WTC11 (cell line): Measurements from ENCODE around the gene MYO5B. TPM values are rescaled to one million over a fixed set of nuclear protein-coding genes. Genes with fewer than 3 reads are reported as not detected.

Experiments used
- ATAC-seq: fragments of 200-7000 bp; cut with Tn5 transposase; 2 replicates; pipeline ENCODE4 v1.10.0; 2021; ENCODE audit warnings: mild to moderate bottlenecking, moderate library complexity
- CTCF ChIA-PET: fragments of 300-600 bp; sonication (Branson Sonifier 250); formaldehyde crosslinking; loops from one replicate; lab custom pipeline; 2021; ENCODE audit warnings: antibody characterized with exemption; lab: Charles Lee
- POLR2A ChIA-PET: fragments of 350-600 bp; sonication (Branson Sonifier 250); formaldehyde crosslinking; loops from one replicate; lab custom pipeline; 2021; ENCODE audit warnings: antibody characterized with exemption; lab: Charles Lee
- DNase-seq: peaks from one replicate; pipeline ENCODE4 v3.0.0; 2021; ENCODE audit warnings: low spot score
- H3K27ac Mint-ChIP-seq: 2 replicates; pipeline ENCODE4 v1.8.0; 2021; ENCODE audit warnings: mixed read lengths
- H3K27me3 Mint-ChIP-seq: 2 replicates; pipeline ENCODE4 v1.8.0; 2021; ENCODE audit warnings: low read depth, mild to moderate bottlenecking, moderate library complexity, mixed read lengths
- H3K36me3 Mint-ChIP-seq: 2 replicates; pipeline ENCODE4 v1.8.0; 2021; ENCODE audit warnings: mixed read lengths
- H3K4me1 Mint-ChIP-seq: 2 replicates; pipeline ENCODE4 v1.8.0; 2022; ENCODE audit warnings: mixed read lengths
- H3K4me3 Mint-ChIP-seq: 2 replicates; pipeline ENCODE4 v1.8.0; 2021; ENCODE audit warnings: mild to moderate bottlenecking, moderate library complexity, mixed read lengths
- H3K9me3 Mint-ChIP-seq: 2 replicates; pipeline ENCODE4 v1.8.0; 2021; ENCODE audit warnings: mixed read lengths
- ARID4B ChIP-seq: sonication (generic); formaldehyde crosslinking; IDR thresholded peaks from 2 replicates; pipeline ENCODE4 v1.8.0; 2023; ENCODE audit warnings: missing genetic modification reagents, mild to moderate bottlenecking, borderline replicate concordance
- ELF4 ChIP-seq: sonication (generic); formaldehyde crosslinking; IDR thresholded peaks from 2 replicates; pipeline ENCODE4 v1.8.1; 2022; ENCODE audit warnings: low read depth, mild to moderate bottlenecking, moderate library complexity, missing genetic modification reagents
- IRF1 ChIP-seq: sonication (generic); formaldehyde crosslinking; IDR thresholded peaks from 2 replicates; pipeline ENCODE4 v1.8.0; 2023; ENCODE audit warnings: missing genetic modification reagents
- IRF2 ChIP-seq: sonication (generic); formaldehyde crosslinking; IDR thresholded peaks from 2 replicates; pipeline ENCODE4 v1.8.0; 2022; ENCODE audit warnings: low read depth, missing genetic modification reagents, borderline replicate concordance
- MLX ChIP-seq: sonication (generic); formaldehyde crosslinking; IDR thresholded peaks from 2 replicates; pipeline ENCODE4 v1.8.1; 2023; ENCODE audit warnings: mild to moderate bottlenecking, missing genetic modification reagents, moderate library complexity
- OVOL2 ChIP-seq: fragments of 250-450 bp; sonication (Bioruptor Pico); IDR thresholded peaks from 2 replicates; pipeline ENCODE4 v1.9.0; 2021; ENCODE audit warnings: mild to moderate bottlenecking, borderline replicate concordance
- PREB ChIP-seq: sonication (generic); formaldehyde crosslinking; IDR thresholded peaks from 2 replicates; pipeline ENCODE4 v1.8.1; 2022; ENCODE audit warnings: mild to moderate bottlenecking, missing genetic modification reagents, moderate library complexity, borderline replicate concordance
- SMAD4 ChIP-seq: sonication (generic); formaldehyde crosslinking; IDR thresholded peaks from 2 replicates; pipeline ENCODE4 v1.8.0; 2022; ENCODE audit warnings: mild to moderate bottlenecking, missing genetic modification reagents
- SOX15 ChIP-seq: fragments of 250-450 bp; sonication (Bioruptor Pico); IDR thresholded peaks from 2 replicates; pipeline ENCODE4 v1.9.0; 2021; ENCODE audit warnings: mild to moderate bottlenecking
- SP1 ChIP-seq: sonication (generic); formaldehyde crosslinking; conservative IDR thresholded peaks from 2 replicates; pipeline ENCODE4 v1.8.1; 2022; ENCODE audit warnings: missing genetic modification reagents
- TCF7 ChIP-seq: sonication (generic); formaldehyde crosslinking; IDR thresholded peaks from 2 replicates; pipeline ENCODE4 v1.8.0; 2022; ENCODE audit warnings: mild to moderate bottlenecking, low read depth, missing genetic modification reagents, moderate library complexity
- TEAD1 ChIP-seq: sonication (generic); formaldehyde crosslinking; IDR thresholded peaks from 2 replicates; pipeline ENCODE4 v1.8.0; 2022; ENCODE audit warnings: mild to moderate bottlenecking, missing genetic modification reagents
- TP53 ChIP-seq: sonication (generic); formaldehyde crosslinking; IDR thresholded peaks from 2 replicates; pipeline ENCODE4 v1.8.1; 2023; ENCODE audit warnings: mild to moderate bottlenecking, missing genetic modification reagents
- ZBTB43 ChIP-seq: sonication (generic); formaldehyde crosslinking; IDR thresholded peaks from 2 replicates; pipeline ENCODE4 v1.8.1; 2023; ENCODE audit warnings: mild to moderate bottlenecking, missing genetic modification reagents
- ZMAT4 ChIP-seq: fragments of 250-450 bp; sonication (Bioruptor Pico); IDR thresholded peaks from 2 replicates; pipeline ENCODE4 v1.9.0; 2021; ENCODE audit warnings: mild to moderate bottlenecking
- ZNF121 ChIP-seq: sonication (generic); formaldehyde crosslinking; IDR thresholded peaks from 2 replicates; pipeline ENCODE4 v1.8.0; 2023; ENCODE audit warnings: missing genetic modification reagents
- ZNF425 ChIP-seq: fragments of 250-450 bp; sonication (Bioruptor Pico); conservative IDR thresholded peaks from 2 replicates; pipeline ENCODE4 v1.9.0; 2021; ENCODE audit warnings: mild to moderate bottlenecking
- total RNA-seq: library from RNA; stranded (reverse); gene quantifications from 3 replicates; pipeline ENCODE4 v1.2.3, GENCODE V29; 2021
- TF ChIP-seq, protein P1 (sequence below): sonication (generic); formaldehyde crosslinking; IDR thresholded peaks from 2 replicates; pipeline ENCODE4 v1.8.0; 2022; ENCODE audit warnings: mild to moderate bottlenecking, missing genetic modification reagents
- TF ChIP-seq, protein P2 (sequence below): sonication (generic); formaldehyde crosslinking; IDR thresholded peaks from 2 replicates; pipeline ENCODE4 v1.8.0; 2022; ENCODE audit warnings: mild to moderate bottlenecking, missing genetic modification reagents

Gene MYO5B
- total RNA-seq, 1 experiment from 2014 or later: 8.7 TPM

GRCh38 chr18:50133526-50133925 is 61.4 kb downstream of the MYO5B start (continued):
- TF ChIP-seq OVOL2 (CRISPR knock-in tag): no peak
- no peak for TF ChIP-seq IRF1
- no peak for TF ChIP-seq ZNF425 (CRISPR knock-in tag)
- TF ChIP-seq IRF2 (CRISPR knock-in tag): no peak
- TF ChIP-seq ZNF121 (CRISPR knock-in tag): no peak
- no peak for TF ChIP-seq TP53 (CRISPR knock-in tag)

DNA sequence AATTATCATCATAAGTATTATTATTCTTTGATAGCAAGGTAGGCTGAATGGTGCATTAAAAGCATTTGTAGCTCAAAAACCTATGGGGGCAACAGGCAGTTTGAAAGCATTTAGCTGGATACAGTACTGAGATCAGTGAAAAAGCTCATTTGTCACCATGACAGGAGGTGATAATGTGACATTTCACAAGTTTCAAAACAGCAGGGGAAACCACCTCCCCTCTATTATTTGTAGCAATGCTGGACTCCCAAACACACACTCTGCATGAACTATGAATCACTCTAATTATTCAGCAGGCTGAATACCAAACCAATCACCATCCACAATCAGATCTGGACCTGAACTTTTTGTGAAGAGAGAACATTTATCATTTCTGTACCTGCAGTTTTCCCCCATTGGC is 63.4 kb downstream of the MYO5B start:
- peaks cover 56% of the 10 kb centered on the region for H3K4me1 Mint-ChIP-seq
- ATAC-seq (no peak), DNase-seq (no peak)
- no peaks in the 10 kb centered on the region for H3K27me3 Mint-ChIP-seq
- ChIA-PET POLR2A (no interaction called here), CTCF (no interaction called here)
- H3K9me3 Mint-ChIP-seq: no peaks in the 10 kb centered on the region
- no peak overlapping the region for H3K27ac Mint-ChIP-seq
- H3K4me3 Mint-ChIP-seq: no peak overlapping the region
- no peaks in the 10 kb centered on the region for H3K36me3 Mint-ChIP-seq
- TF ChIP-seq TEAD1 (no peak), ELF4 (CRISPR knock-in tag) (no peak), TCF7 (CRISPR knock-in tag) (no peak), ZMAT4 (CRISPR knock-in tag) (no peak), SMAD4 (CRISPR knock-in tag) (no peak), SP1 (CRISPR knock-in tag) (no peak), MLX (no peak), SOX15 (no peak), ARID4B (CRISPR knock-in tag) (no peak), PREB (CRISPR knock-in tag) (no peak), ZBTB43 (CRISPR knock-in tag) (no peak)
- TF ChIP-seq, protein P1, sequence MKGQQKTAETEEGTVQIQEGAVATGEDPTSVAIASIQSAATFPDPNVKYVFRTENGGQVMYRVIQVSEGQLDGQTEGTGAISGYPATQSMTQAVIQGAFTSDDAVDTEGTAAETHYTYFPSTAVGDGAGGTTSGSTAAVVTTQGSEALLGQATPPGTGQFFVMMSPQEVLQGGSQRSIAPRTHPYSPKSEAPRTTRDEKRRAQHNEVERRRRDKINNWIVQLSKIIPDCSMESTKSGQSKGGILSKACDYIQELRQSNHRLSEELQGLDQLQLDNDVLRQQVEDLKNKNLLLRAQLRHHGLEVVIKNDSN (CRISPR knock-in tag): no peak
- TF ChIP-seq, protein P2, sequence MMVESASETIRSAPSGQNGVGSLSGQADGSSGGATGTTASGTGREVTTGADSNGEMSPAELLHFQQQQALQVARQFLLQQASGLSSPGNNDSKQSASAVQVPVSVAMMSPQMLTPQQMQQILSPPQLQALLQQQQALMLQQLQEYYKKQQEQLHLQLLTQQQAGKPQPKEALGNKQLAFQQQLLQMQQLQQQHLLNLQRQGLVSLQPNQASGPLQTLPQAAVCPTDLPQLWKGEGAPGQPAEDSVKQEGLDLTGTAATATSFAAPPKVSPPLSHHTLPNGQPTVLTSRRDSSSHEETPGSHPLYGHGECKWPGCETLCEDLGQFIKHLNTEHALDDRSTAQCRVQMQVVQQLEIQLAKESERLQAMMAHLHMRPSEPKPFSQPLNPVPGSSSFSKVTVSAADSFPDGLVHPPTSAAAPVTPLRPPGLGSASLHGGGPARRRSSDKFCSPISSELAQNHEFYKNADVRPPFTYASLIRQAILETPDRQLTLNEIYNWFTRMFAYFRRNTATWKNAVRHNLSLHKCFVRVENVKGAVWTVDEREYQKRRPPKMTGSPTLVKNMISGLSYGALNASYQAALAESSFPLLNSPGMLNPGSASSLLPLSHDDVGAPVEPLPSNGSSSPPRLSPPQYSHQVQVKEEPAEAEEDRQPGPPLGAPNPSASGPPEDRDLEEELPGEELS (CRISPR knock-in tag): no peak
